ENCODE data around the gene FOXP1. TPM values are rescaled to one million over a fixed set of nuclear protein-coding genes. Genes with fewer than 3 reads are reported as not detected.

The FOXP1 gene
- total RNA-seq, 1 donor from 2014 or later, result 41.2 TPM

- intact Hi-C loops (cut with micrococcal nuclease), result no loop called here
- Histone ChIP-seq H3K27me3 (ENCODE audit: low read depth) (no peaks in the 10 kb centered on the region), H3K4me1 (no peaks in the 10 kb centered on the region), H3K4me3 (no peak overlapping the region), H3K36me3 (no peaks in the 10 kb centered on the region), H3K27ac (replicated peaks) (no peak overlapping the region), H3K9me3 (replicated peaks) (no peaks in the 10 kb centered on the region)
- no peak for TF ChIP-seq CTCF (IDR thresholded peaks at IDR 0.05; ENCODE audit: borderline replicate concordance)
- DNase-seq, result no peak
These were observed 166.7 kb downstream of the FOXP1 start for GRCh38 chr3:71416876-71417275.

- Histone ChIP-seq H3K9me3 (replicated peaks) (no peaks in the 10 kb centered on the region), H3K36me3 (no peaks in the 10 kb centered on the region), H3K27me3 (ENCODE audit: low read depth) (no peaks in the 10 kb centered on the region), H3K4me3 (no peak overlapping the region), H3K4me1 (no peaks in the 10 kb centered on the region), H3K27ac (replicated peaks) (no peak overlapping the region)
- intact Hi-C loops (cut with micrococcal nuclease), result no loop called here
- no peak for TF ChIP-seq CTCF (IDR thresholded peaks at IDR 0.05; ENCODE audit: borderline replicate concordance)
- DNase-seq, result no peak
These were observed 167.8 kb downstream of the FOXP1 start for GRCh38 chr3:71415681-71416122.

GRCh38 chr3:71414189-71414927 is 169.2 kb downstream of the FOXP1 start:
- intact Hi-C loops (cut with micrococcal nuclease), result no loop called here
- no peak overlapping the region for H3K27ac ChIP-seq (replicated peaks)
- no peak overlapping the region for H3K4me3 ChIP-seq
- H3K4me1 ChIP-seq, result no peaks in the 10 kb centered on the region
- H3K9me3 ChIP-seq (replicated peaks), result no peaks in the 10 kb centered on the region
- H3K36me3 ChIP-seq, result no peaks in the 10 kb centered on the region
- DNase-seq, result no peak
- no peaks in the 10 kb centered on the region for H3K27me3 ChIP-seq (ENCODE audit: low read depth)
- TF ChIP-seq CTCF (IDR thresholded peaks at IDR 0.05; ENCODE audit: borderline replicate concordance), result no peak

- intact Hi-C loops (cut with micrococcal nuclease), result no loop called here
- no peak for DNase-seq
- no peak overlapping the region for H3K4me3 ChIP-seq
- no peak overlapping the region for H3K27ac ChIP-seq (replicated peaks)
- H3K36me3 ChIP-seq, result no peaks in the 10 kb centered on the region
- H3K4me1 ChIP-seq, result no peaks in the 10 kb centered on the region
- no peaks in the 10 kb centered on the region for H3K27me3 ChIP-seq (ENCODE audit: low read depth)
- no peaks in the 10 kb centered on the region for H3K9me3 ChIP-seq (replicated peaks)
- no peak for TF ChIP-seq CTCF (IDR thresholded peaks at IDR 0.05; ENCODE audit: borderline replicate concordance)
These were observed 170.0 kb downstream of the FOXP1 start for GRCh38 chr3:71413572-71413971.

GRCh38 chr3:71409352-71409751 is 174.2 kb downstream of the FOXP1 start:
- Histone ChIP-seq H3K9me3 (replicated peaks) (no peaks in the 10 kb centered on the region), H3K27me3 (ENCODE audit: low read depth) (no peaks in the 10 kb centered on the region), H3K27ac (replicated peaks) (no peak overlapping the region), H3K4me1 (peaks cover 17% of the 10 kb centered on the region), H3K4me3 (no peak overlapping the region), H3K36me3 (no peaks in the 10 kb centered on the region)
- intact Hi-C loops (cut with micrococcal nuclease), result no loop called here
- DNase-seq, result no peak
- no peak for TF ChIP-seq CTCF (IDR thresholded peaks at IDR 0.05; ENCODE audit: borderline replicate concordance)
